Vagina (tissue), 2 donors: ENCODE data around the gene OR2AG2. TPM values are rescaled to one million over a fixed set of nuclear protein-coding genes. Genes with fewer than 3 reads are reported as not detected.
"Not testable (repeated sequence)": the region's sequence is repeated elsewhere in the genome, so short reads cannot be mapped to it uniquely, and the experiment has no call there.

Experiments used
- DNase-seq, 2 donors: peaks; one replicate each; pipeline ENCODE4 v3.0.0-alpha.2; 2017; ENCODE audit errors: extremely low spot score in 2 of 2
- H3K27ac ChIP-seq: fragments of 200-600 bp; sonication (generic); one replicate; pipeline ENCODE4 v1.5.1; 2019
- H3K27me3 ChIP-seq: fragments of 200-600 bp; sonication (generic); one replicate; pipeline ENCODE4 v1.5.1; 2019
- H3K36me3 ChIP-seq, 2 donors: fragments of 200-600 bp; sonication (generic); one replicate each; pipeline ENCODE4 v1.5.1; 2017 to 2019
- H3K4me1 ChIP-seq: fragments of 200-600 bp; sonication (generic); one replicate; pipeline ENCODE4 v1.5.1; 2019
- H3K4me3 ChIP-seq, 2 donors: fragments of 200-600 bp; sonication (generic); 1 replicate in 1 of 2; 2 replicates in 1 of 2; pipeline ENCODE4 v1.5.1; 2016 to 2019
- H3K9me3 ChIP-seq: fragments of 200-600 bp; sonication (generic); one replicate; pipeline ENCODE4 v1.5.1; 2019
- POLR2A ChIP-seq, 2 donors: fragments of 450-650 bp; IDR thresholded peaks; one replicate each; pipeline ENCODE4 v1.6.1; 2017; ENCODE audit warnings: antibody characterized with exemption in 2 of 2, mild to moderate bottlenecking in 2 of 2, moderate library complexity in 2 of 2
- POLR2AphosphoS5 ChIP-seq, 2 donors: sonication (generic); formaldehyde crosslinking; IDR thresholded peaks; one replicate each; pipeline ENCODE4 v1.9.0; 2017; ENCODE audit warnings: antibody characterized with exemption in 2 of 2, mild to moderate bottlenecking in 2 of 2, low read depth in 1 of 2; ENCODE audit not compliant: insufficient read depth in 1 of 2
- intact Hi-C: fragments of 100-400 bp; cut with DNase I; formaldehyde crosslinking; loops from one replicate; pipeline ENCODE4 v1.15.1; 2023
- total RNA-seq: library from RNA; depleted of rRNA; stranded (reverse); fragments of >200 nt; gene quantifications from one replicate; pipeline ENCODE4 v1.2.3, GENCODE V29; 2016
- TF ChIP-seq, protein P1 (sequence below), 3 experiments: fragments of 450-650 bp in 2 of 3; fragments of 200-600 bp in 1 of 3; sonication (generic) in 1 of 3; IDR thresholded peaks; one replicate each; pipeline ENCODE4 v1.5.1; 2017 to 2019; ENCODE audit warnings: antibody characterized with exemption in 3 of 3, mild to moderate bottlenecking in 2 of 3, moderate library complexity in 2 of 3

OR2AG2 gene
- total RNA-seq, 1 donor from 2014 or later: not detected

DNA sequence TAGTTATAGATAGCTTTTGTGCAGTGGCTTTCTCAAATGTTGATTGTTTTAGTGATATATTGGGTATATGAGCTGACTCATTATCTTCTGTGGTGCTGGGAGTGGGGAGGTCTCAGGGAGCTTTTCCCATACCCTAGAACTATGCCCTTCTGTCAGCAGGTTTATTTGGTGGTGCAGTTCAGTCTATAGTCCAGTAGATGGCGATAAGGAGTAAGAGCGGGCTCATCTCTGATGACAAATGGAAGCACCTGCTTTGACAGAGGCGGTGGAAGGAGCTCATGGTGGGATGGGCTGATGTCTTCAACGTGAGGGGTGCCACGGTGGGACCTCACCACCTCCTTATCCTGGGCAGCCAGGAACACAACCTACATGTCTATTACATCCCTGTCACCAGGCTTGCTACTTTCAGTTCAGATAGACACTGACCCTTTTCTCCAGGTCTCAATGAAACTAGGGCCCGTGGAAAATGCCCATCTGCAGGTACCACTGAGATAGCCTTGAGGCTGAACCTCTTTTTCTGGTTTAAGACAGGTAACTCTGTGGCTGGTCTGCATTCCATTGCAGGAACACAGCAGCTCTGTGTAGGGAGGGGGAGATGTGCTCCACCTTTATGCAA is 40.7 kb upstream of the OR2AG2 start:
- intact Hi-C loops: no loop called here
- Histone ChIP-seq H3K4me3 (no peak overlapping the region), H3K27ac (no peak overlapping the region), H3K4me1 (no peaks in the 10 kb centered on the region), H3K9me3 (no peaks in the 10 kb centered on the region), H3K27me3 (no peaks in the 10 kb centered on the region), H3K36me3 (no peaks in the 10 kb centered on the region)
- DNase-seq: no peak
- TF ChIP-seq POLR2AphosphoS5 (IDR thresholded peaks at IDR 0.05; ENCODE audit: insufficient read depth in 1 of 2, low read depth in 1 of 2): no peak
- TF ChIP-seq POLR2A (IDR thresholded peaks at IDR 0.05): no peak
- TF ChIP-seq, protein P1, sequence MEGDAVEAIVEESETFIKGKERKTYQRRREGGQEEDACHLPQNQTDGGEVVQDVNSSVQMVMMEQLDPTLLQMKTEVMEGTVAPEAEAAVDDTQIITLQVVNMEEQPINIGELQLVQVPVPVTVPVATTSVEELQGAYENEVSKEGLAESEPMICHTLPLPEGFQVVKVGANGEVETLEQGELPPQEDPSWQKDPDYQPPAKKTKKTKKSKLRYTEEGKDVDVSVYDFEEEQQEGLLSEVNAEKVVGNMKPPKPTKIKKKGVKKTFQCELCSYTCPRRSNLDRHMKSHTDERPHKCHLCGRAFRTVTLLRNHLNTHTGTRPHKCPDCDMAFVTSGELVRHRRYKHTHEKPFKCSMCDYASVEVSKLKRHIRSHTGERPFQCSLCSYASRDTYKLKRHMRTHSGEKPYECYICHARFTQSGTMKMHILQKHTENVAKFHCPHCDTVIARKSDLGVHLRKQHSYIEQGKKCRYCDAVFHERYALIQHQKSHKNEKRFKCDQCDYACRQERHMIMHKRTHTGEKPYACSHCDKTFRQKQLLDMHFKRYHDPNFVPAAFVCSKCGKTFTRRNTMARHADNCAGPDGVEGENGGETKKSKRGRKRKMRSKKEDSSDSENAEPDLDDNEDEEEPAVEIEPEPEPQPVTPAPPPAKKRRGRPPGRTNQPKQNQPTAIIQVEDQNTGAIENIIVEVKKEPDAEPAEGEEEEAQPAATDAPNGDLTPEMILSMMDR (IDR thresholded peaks at IDR 0.05): peak; percentile 25 to 57 (median 44)

- H3K27me3 ChIP-seq, H3K27ac ChIP-seq, intact Hi-C loops, DNase-seq, H3K4me3 ChIP-seq, H3K9me3 ChIP-seq, H3K36me3 ChIP-seq, H3K4me1 ChIP-seq: not testable (repeated sequence)
Measured at GRCh38 chr11:6801075-6801474, 29.3 kb upstream of the OR2AG2 start.

- no peak for TF ChIP-seq POLR2A (IDR thresholded peaks at IDR 0.05)
- no peak for TF ChIP-seq POLR2AphosphoS5 (IDR thresholded peaks at IDR 0.05; ENCODE audit: insufficient read depth in 1 of 2, low read depth in 1 of 2)
- TF ChIP-seq, protein P1 (IDR thresholded peaks at IDR 0.05): no peak
Measured at GRCh38 chr11:6799402-6799801, 27.6 kb upstream of the OR2AG2 start, which contains the start of gene OR6A2. Gene OR6A2 (minus strand): TSS chr11:6799689. CDS start chr11:6795708, 3,981 bp downstream.

DNA sequence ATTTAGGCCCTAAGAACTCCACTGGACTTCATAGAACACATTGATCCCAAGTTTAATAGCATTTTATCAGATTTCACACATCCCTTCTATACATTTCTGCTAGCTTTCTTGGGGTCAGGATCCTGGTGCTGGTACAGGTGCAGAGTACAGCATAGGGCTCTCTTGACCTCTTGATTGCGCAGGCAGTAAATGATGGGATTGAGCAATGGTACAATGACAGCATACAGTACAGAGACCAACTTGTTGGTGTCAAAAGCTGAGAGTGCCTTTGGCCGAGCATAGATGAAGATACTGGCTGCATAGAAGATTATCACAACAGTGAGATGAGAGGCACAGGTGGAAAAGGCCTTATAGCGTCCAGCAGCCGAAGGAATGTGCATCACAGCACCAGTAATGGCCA is 22.9 kb upstream of the OR2AG2 start:
- H3K27me3 ChIP-seq: no peaks in the 10 kb centered on the region
- TF ChIP-seq, protein P1 (IDR thresholded peaks at IDR 0.05): no peak
- TF ChIP-seq POLR2AphosphoS5 (IDR thresholded peaks at IDR 0.05; ENCODE audit: insufficient read depth in 1 of 2, low read depth in 1 of 2): no peak
- no peak for TF ChIP-seq POLR2A (IDR thresholded peaks at IDR 0.05)
- intact Hi-C loops: no loop called here
- no peaks in the 10 kb centered on the region for H3K36me3 ChIP-seq
- H3K4me3 ChIP-seq: no peak overlapping the region
- no peak for DNase-seq
- no peaks in the 10 kb centered on the region for H3K4me1 ChIP-seq
- H3K27ac ChIP-seq: no peak overlapping the region
- no peaks in the 10 kb centered on the region for H3K9me3 ChIP-seq

More at GRCh38 chr11:6799402-6799801, 27.6 kb upstream of the OR2AG2 start, which contains the start of gene OR6A2:
- no peak for DNase-seq
- H3K27me3 ChIP-seq: no peaks in the 10 kb centered on the region
- no peaks in the 10 kb centered on the region for H3K36me3 ChIP-seq
- H3K4me3 ChIP-seq: no peak within 1 kb of the TSS
- intact Hi-C loops: no loop called here
- H3K4me1 ChIP-seq: no peaks in the 10 kb centered on the region
- no peaks in the 10 kb centered on the region for H3K9me3 ChIP-seq
- no peak within 1 kb of the TSS for H3K27ac ChIP-seq

DNA sequence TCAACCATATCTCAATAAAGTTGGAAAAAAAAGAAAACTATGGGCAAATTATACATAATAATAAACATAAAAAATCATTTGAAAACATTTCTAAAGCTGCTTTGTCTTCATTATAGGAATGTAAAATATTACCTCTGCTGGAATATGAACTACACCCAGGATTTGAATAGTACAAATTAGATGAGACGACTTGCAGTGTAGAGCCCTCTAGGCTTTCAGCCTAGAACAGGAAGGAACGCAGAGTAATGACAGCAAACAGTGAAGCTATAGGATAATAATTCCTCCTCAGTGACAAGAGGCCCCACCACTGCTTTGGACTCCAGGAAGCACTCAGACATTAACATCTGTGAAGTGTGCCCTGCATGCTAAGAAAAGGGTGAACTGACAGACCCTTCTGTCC is 18.8 kb upstream of the OR2AG2 start:
- intact Hi-C loops: no loop called here
- TF ChIP-seq, protein P1 (IDR thresholded peaks at IDR 0.05): no peak
- TF ChIP-seq POLR2A (IDR thresholded peaks at IDR 0.05) (no peak), POLR2AphosphoS5 (IDR thresholded peaks at IDR 0.05; ENCODE audit: insufficient read depth in 1 of 2, low read depth in 1 of 2) (no peak)

More for the DNA sequence above, 18.8 kb upstream of the OR2AG2 start:
- Histone ChIP-seq H3K4me3 (no peak overlapping the region), H3K27ac (no peak overlapping the region), H3K4me1 (no peaks in the 10 kb centered on the region), H3K27me3 (no peaks in the 10 kb centered on the region), H3K36me3 (no peaks in the 10 kb centered on the region), H3K9me3 (no peaks in the 10 kb centered on the region)
- no peak for DNase-seq
